Femur (tissue), 1 donor: ENCODE results near the gene STX8.
A peak's percentile ranks its signal among the peaks of the same experiment; 100 is the strongest.
"Not testable (repeated sequence)": the region's sequence is repeated elsewhere in the genome, so short reads cannot be mapped to it uniquely, and the experiment has no call there.

ENCODE experiments used
- DNase-seq: peaks from one replicate; pipeline ENCODE4 v3.0.0-alpha.2; 2017

Gene STX8

GRCh38 chr17:9498490-9498889 is 77.1 kb downstream of the STX8 start:
- no peak for DNase-seq

GRCh38 chr17:9488556-9488955 is 87.1 kb downstream of the STX8 start:
- no peak for DNase-seq

GRCh38 chr17:9487406-9487805 is 88.2 kb downstream of the STX8 start:
- DNase-seq, result no peak

- DNase-seq, result no peak
These were observed 90.8 kb downstream of the STX8 start for GRCh38 chr17:9484789-9485188.

DNA sequence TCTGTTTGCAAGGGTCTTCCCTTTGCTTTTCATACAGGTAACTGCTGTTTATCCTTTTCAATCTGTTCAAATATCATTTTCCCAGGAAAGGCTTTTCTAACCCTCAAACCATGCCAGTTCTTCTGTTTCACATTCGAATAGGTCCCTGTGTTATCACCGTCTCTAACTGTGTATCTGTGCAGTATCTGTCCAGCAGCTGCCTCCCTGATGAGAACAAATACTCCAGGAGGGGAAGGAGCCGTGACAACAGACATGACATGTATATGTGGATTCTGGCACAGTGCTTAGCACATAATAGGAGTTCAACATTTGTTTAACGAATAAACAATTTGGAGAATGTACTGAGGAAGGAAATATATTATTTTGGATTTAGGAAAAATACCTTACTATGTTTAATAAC is 95.7 kb downstream of the STX8 start:
- DNase-seq, result no peak

DNA sequence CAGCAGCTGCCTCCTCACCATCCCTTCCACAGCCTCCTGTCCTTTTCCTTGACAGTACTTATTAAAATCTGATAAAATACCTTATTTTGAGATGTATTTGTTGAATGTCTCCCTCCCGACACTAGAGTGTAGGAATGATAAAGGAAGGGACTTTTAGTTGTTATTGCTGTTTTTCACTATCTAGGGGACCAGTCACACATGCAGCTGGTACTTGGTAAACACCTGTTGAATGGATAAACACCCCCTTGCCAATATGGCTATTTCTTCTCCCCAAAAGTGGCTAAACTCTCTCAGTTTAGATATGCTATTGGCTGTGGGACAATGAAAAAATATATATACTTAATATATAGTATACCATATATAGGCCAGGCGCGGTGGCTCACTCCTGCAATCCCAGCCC is 96.7 kb downstream of the STX8 start:
- DNase-seq, result no peak

- DNase-seq, result no peak
These were observed 100.4 kb downstream of the STX8 start for GRCh38 chr17:9475101-9475658.

DNA sequence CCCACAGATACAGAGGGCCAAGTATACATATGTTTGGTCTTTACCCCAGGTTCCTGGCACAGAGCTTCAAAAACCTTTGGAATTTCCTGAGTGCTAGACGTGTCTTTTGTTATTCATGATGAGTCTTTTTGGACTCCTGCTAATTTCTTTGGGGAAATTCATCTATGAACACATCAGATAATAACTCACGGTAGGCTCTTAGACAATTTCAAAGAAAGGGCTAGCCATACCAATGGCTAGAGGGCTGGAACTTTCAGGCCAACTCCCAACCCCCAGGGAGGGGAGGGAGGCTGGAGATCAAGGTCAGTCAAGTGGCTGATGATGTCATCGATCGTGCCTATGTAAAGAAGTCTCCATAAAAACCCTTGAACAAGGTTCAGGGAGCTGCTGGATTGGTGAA is 101.9 kb downstream of the STX8 start:
- no peak for DNase-seq

GRCh38 chr17:9472541-9472940 is 103.1 kb downstream of the STX8 start:
- no peak for DNase-seq

- no peak for DNase-seq
These were observed 103.5 kb downstream of the STX8 start for GRCh38 chr17:9472094-9472493.

DNA sequence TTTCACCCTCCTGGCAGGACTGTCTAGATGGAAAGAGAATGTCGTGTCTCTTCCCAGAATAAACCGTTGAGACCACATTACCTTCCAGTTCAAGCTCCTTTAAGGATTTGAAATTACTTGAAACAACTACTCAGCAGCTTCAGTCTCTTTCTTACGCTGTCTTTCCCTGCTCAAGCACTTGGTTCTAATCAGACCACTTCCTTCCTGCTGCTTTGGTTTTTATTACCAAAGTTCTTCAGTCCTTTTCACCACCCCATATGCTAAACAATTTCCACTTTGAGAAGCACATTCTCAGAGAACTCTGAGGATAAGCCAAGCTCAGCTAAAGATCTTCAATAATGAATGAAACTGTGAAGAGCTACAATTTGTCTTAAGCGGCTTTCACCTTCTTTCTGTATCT is 105.4 kb downstream of the STX8 start:
- no peak for DNase-seq

GRCh38 chr17:9468937-9469336 is 106.7 kb downstream of the STX8 start:
- no peak for DNase-seq

GRCh38 chr17:9468532-9468931 is 107.1 kb downstream of the STX8 start:
- DNase-seq, result no peak

DNA sequence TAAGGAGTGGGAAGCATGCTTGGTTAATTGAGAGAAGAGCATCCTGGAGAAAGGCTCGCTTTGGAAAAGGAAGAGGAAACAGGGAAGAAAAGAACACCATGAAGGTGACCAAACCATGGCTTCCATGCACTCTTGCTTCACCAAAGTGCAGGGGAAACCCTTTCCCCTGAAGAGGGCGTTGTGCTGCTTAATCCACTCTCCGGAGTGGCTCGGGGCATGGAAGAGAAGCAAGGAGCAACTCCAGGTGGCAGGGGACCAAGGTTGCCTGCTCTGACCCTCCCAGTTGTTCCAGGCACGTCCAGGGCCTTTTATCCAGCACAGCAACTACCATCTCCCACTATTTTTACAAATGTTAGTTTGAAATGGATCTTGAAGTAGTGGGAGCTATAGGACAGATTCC is 108.1 kb downstream of the STX8 start:
- no peak for DNase-seq

GRCh38 chr17:9465210-9465921 is 110.3 kb downstream of the STX8 start:
- DNase-seq, result no peak

GRCh38 chr17:9457005-9457404 is 118.6 kb downstream of the STX8 start:
- no peak for DNase-seq

DNA sequence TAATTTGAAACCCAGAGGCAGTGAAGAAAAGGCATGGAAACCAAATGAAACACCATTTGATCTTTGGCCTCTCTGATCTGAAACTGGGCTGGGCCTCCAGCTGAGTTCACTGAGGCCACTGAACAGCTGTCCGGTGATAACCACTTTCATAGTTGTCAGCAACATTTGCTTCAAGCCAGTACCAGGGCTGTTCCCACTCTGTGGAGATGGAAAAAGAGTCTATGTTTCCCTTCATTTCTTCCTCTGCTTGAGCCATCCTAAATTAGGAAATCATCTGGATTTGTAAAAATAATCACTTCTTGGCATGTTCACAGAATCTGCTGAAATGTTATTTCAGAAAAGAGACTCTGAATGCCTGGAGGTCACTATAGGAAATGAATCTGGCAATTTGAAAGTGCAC is 119.3 kb downstream of the STX8 start:
- DNase-seq, result peak; percentile 25

DNA sequence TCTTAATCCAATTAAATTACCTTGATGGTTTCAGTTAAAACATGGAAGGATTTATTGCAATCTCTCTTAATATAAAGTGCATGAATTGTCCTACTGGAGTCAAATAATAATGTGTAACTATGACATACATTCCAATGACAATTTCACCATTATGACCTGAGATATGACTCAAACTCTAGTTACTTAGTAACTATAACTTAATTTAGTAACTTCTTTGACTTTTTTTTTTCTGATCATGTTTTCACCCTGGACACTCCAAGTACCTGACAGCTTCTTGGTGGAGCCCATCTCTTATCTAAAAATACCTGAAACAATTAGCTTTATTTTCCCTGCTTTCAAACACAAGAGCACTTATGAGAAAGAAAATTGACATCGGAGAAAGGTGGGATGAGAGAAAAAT is 123.7 kb downstream of the STX8 start:
- no peak for DNase-seq

DNA sequence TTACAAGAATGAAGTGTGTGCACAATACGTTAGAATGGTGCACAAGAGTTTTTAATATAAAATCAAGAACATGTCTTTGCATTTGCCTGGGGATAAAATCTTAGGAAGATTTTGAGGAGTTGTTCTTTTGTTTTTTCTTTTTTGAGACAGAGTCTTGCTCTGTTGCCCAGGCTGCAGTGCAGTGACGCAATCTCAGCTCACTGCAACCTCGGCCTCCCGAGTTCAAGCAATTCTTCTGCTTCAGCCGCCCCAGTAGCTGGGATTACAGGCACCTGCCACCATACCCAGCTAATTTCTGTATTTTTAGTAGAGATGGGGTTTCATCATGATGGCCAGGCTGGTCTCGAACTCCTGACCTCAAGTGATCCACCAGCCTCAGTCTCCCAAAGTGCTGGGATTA is 128.3 kb downstream of the STX8 start:
- DNase-seq, result not testable (repeated sequence)

DNA sequence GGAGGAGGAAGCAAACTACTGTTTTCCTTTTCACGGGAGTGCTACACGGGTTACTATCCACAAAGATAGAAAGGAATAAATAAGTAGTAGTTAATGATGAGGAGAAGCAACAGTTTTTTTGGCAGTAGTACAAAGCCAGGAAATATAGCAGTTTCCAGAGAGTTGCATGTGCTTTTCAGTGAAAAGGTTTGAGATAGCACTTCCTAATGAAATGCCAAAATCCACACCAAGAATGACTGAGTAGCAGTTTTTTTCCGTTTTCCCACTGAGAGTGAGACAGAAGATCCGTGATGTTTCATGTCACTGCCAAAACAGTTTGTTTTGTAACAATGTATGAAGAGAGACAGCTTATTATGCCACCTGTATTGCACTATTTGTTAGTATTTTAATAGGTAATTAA is 129.1 kb downstream of the STX8 start:
- DNase-seq, result no peak

- DNase-seq, result no peak
These were observed 130.2 kb downstream of the STX8 start for GRCh38 chr17:9445424-9445823.

GRCh38 chr17:9444687-9445086 is 130.9 kb downstream of the STX8 start:
- no peak for DNase-seq

DNA sequence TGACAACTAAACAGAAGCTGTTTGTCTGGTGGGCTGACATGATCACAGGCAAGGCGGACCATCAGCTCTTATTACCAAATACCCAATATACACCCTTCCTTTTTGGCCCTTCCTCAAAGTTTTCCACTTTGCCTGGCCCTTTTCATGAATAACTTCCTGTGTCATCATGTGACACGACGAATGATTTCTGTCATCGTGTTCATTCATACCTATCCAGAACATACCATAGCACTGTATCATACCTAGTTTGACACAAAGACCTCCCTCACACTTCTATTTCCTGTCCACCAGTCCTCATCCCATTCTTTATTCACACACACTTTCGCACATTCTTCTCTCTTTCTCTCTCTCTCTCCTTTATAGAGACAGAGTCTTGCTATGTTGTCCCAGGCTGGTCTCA is 131.8 kb downstream of the STX8 start:
- DNase-seq, result no peak

- DNase-seq, result no peak
These were observed 135.8 kb downstream of the STX8 start for GRCh38 chr17:9439851-9440250.

GRCh38 chr17:9436630-9437029 is 139.0 kb downstream of the STX8 start:
- no peak for DNase-seq
